D721Med (cell line): ENCODE measurements around the gene DUSP23.

Experiments used
- DNase-seq: peaks from one replicate; pipeline ENCODE4 v3.0.0; 2011; ENCODE audit warnings: low spot score; ENCODE audit not compliant: insufficient read length
- FAIRE-seq: peaks from 2 replicates; lab custom pipeline; 2011; peaks lifted over from hg19 to GRCh38; lab: Jason Lieb, UNC
- CTCF ChIP-seq: IDR thresholded peaks from 2 replicates; pipeline ENCODE4 v1.5.1; 2012; ENCODE audit warnings: mild to moderate bottlenecking, control low read depth; ENCODE audit not compliant: insufficient read depth; ENCODE audit errors: missing control alignments

Gene DUSP23

GRCh38 chr1:159815926-159816325 is 35.2 kb downstream of the DUSP23 start:
- TF ChIP-seq CTCF: no peak
- DNase-seq (no peak), FAIRE-seq (no peak)

GRCh38 chr1:159817276-159818041 is 36.7 kb downstream of the DUSP23 start:
- FAIRE-seq (no peak), DNase-seq (no peak)
- no peak for TF ChIP-seq CTCF

GRCh38 chr1:159821171-159821867 is 40.6 kb downstream of the DUSP23 start:
- TF ChIP-seq CTCF: peak; percentile 74
- no peak for DNase-seq
- FAIRE-seq: no peak

GRCh38 chr1:159823406-159823805 is 42.6 kb downstream of the DUSP23 start:
- FAIRE-seq: peak; percentile 32
- TF ChIP-seq CTCF: no peak
- DNase-seq: peak; percentile 89

GRCh38 chr1:159825564-159825963 is 44.8 kb downstream of the DUSP23 start:
- no peak for FAIRE-seq
- TF ChIP-seq CTCF: no peak

GRCh38 chr1:159826441-159827101 is 45.8 kb downstream of the DUSP23 start, which contains the start of gene SLAMF8:
Gene SLAMF8, plus strand, starts transcription at chr1:159826873. Its CDS starts 26 bp downstream, at chr1:159826899.
- FAIRE-seq (no peak), DNase-seq (no peak)
- no peak for TF ChIP-seq CTCF

More at GRCh38 chr1:159825564-159825963, 44.8 kb downstream of the DUSP23 start:
- no peak for DNase-seq
